H1 (cell line): ENCODE measurements around the gene NOP9. TPM values are rescaled to one million over a fixed set of nuclear protein-coding genes. Genes with fewer than 3 reads are reported as not detected.

Source experiments
- CTCF ChIA-PET: fragments of 300-600 bp; sonication (Branson Sonifier 250); formaldehyde crosslinking; loops from one replicate; lab custom pipeline; 2021; ENCODE audit not compliant: partially characterized antibody; lab: Charles Lee
- POLR2A ChIA-PET: fragments of 300-600 bp; sonication (Branson Sonifier 250); formaldehyde crosslinking; loops from one replicate; lab custom pipeline; 2021; ENCODE audit warnings: inconsistent platforms; ENCODE audit not compliant: partially characterized antibody; lab: Charles Lee
- DNase-seq, 2 experiments: peaks; one replicate each; pipeline versions ENCODE4 v3.0.0 to v3.0.0-alpha.2; 2010 to 2022; ENCODE audit warnings: low spot score in 2 of 2, low read depth in 1 of 2, mixed read lengths in 1 of 2
- FAIRE-seq: peaks from 2 replicates; lab custom pipeline; 2011; peaks lifted over from hg19 to GRCh38; lab: Jason Lieb, UNC
- H2AFZ ChIP-seq: 2 replicates; pipeline ENCODE4 v1.8.1; 2012; ENCODE audit warnings: low read length, inconsistent platforms
- H2AK5ac ChIP-seq: 2 replicates; pipeline ENCODE4 v1.6.1; 2013; ENCODE audit warnings: low read depth, low read length
- H2BK120ac ChIP-seq: replicated peaks from 2 replicates; pipeline ENCODE3; 2013; ENCODE audit warnings: low read depth, low read length, inconsistent platforms
- H2BK12ac ChIP-seq: 2 replicates; pipeline ENCODE4 v1.6.1; 2013; ENCODE audit warnings: low read depth, low read length
- H2BK15ac ChIP-seq: 2 replicates; pipeline ENCODE4 v1.6.1; 2013; ENCODE audit warnings: low read length
- H2BK20ac ChIP-seq: 2 replicates; pipeline ENCODE4 v1.6.1; 2013; ENCODE audit warnings: low read length
- H2BK5ac ChIP-seq: 2 replicates; pipeline ENCODE4 v1.6.1; 2013; ENCODE audit warnings: low read depth, low read length
- H3K14ac ChIP-seq: 2 replicates; pipeline ENCODE4 v1.6.1; 2013; ENCODE audit warnings: inconsistent platforms; ENCODE audit not compliant: insufficient read length
- H3K18ac ChIP-seq: 2 replicates; pipeline ENCODE4 v1.6.1; 2013; ENCODE audit warnings: low read length; ENCODE audit errors: extremely low read depth
- H3K23ac ChIP-seq: 2 replicates; pipeline ENCODE4 v1.6.1; 2013; ENCODE audit warnings: inconsistent platforms; ENCODE audit not compliant: insufficient read length
- H3K23me2 ChIP-seq: 2 replicates; pipeline ENCODE4 v1.6.1; 2013; ENCODE audit warnings: low read depth, low read length
- H3K27ac ChIP-seq: 2 replicates; pipeline ENCODE4 v1.6.1; 2011; ENCODE audit warnings: low read depth, low read length, inconsistent platforms
- H3K27me3 ChIP-seq, 4 experiments: replicated peaks in 1 of 4; 1 replicate in 1 of 4; 2 replicates in 3 of 4; pipeline versions ENCODE4 v1.6.1 to v1.8.1; 2011 to 2013; ENCODE audit warnings: low read length in 3 of 4, mild to moderate bottlenecking in 3 of 4, inconsistent platforms in 2 of 4, mixed read lengths in 2 of 4, moderate library complexity in 1 of 4; ENCODE audit not compliant: control insufficient read depth in 3 of 4, insufficient read depth in 3 of 4; ENCODE audit errors: extremely low read depth in 1 of 4
- H3K36me3 ChIP-seq, 4 experiments: 2 replicates each; pipeline versions ENCODE4 v1.6.1 to v1.8.1; 2011 to 2013; ENCODE audit warnings: mild to moderate bottlenecking in 4 of 4, low read length in 3 of 4, moderate library complexity in 2 of 4, control low read depth in 1 of 4, inconsistent platforms in 1 of 4; ENCODE audit not compliant: insufficient read depth in 4 of 4, control insufficient read depth in 2 of 4
- H3K4ac ChIP-seq: replicated peaks from 2 replicates; pipeline ENCODE3; 2013; ENCODE audit warnings: low read length, low read depth, mixed read lengths, inconsistent platforms; ENCODE audit not compliant: insufficient read length
- H3K4me1 ChIP-seq, 4 experiments: replicated peaks in 1 of 4; 1 replicate in 1 of 4; 2 replicates in 3 of 4; pipeline versions ENCODE4 v1.6.1 to v1.8.1; 2011 to 2013; ENCODE audit warnings: low read length in 3 of 4, inconsistent platforms in 2 of 4, mixed read lengths in 1 of 4; ENCODE audit not compliant: insufficient read depth in 4 of 4, control insufficient read depth in 3 of 4
- H3K4me2 ChIP-seq, 2 experiments: 2 replicates each; pipeline versions ENCODE4 v1.6.1 to v1.8.1; 2011 to 2013; ENCODE audit warnings: low read depth in 2 of 2, low read length in 2 of 2, control low read depth in 1 of 2, inconsistent platforms in 1 of 2, mild to moderate bottlenecking in 1 of 2; ENCODE audit not compliant: insufficient read depth in 1 of 2
- H3K4me3 ChIP-seq, 4 experiments: fragments of 200-600, 300-600 bp in 1 of 4; sonication (generic), shearing (Covaris generic), sonication (Bioruptor Twin) in 1 of 4; 2 replicates each; pipeline versions ENCODE4 v1.5.1 to v1.8.1; 2011 to 2016; ENCODE audit warnings: low read length in 4 of 4, low read depth in 3 of 4, control low read depth in 2 of 4, inconsistent platforms in 2 of 4, mild to moderate bottlenecking in 2 of 4, mixed read lengths in 1 of 4, moderate library complexity in 1 of 4; ENCODE audit not compliant: insufficient read depth in 2 of 4; ENCODE audit errors: extremely low read depth in 1 of 4
- H3K56ac ChIP-seq: replicated peaks from 2 replicates; pipeline ENCODE3; 2013; ENCODE audit warnings: low read depth, mild to moderate bottlenecking, mixed read lengths, low read length, inconsistent platforms; ENCODE audit not compliant: insufficient read length
- H3K79me1 ChIP-seq: 2 replicates; pipeline ENCODE4 v1.6.1; 2013; ENCODE audit warnings: low read depth, low read length, control low read depth
- H3K79me2 ChIP-seq, 2 experiments: 2 replicates each; pipeline versions ENCODE4 v1.6.1 to v1.8.1; 2012 to 2013; ENCODE audit warnings: low read length in 2 of 2, mild to moderate bottlenecking in 2 of 2, inconsistent platforms in 1 of 2; ENCODE audit not compliant: insufficient read depth in 2 of 2, control insufficient read depth in 1 of 2
- H3K9ac ChIP-seq, 4 experiments: replicated peaks in 1 of 4; 1 replicate in 1 of 4; 2 replicates in 3 of 4; pipeline versions ENCODE4 v1.6.1 to v1.8.1; 2011 to 2013; ENCODE audit warnings: low read depth in 3 of 4, low read length in 3 of 4, control low read depth in 2 of 4, mild to moderate bottlenecking in 2 of 4, moderate library complexity in 2 of 4, inconsistent platforms in 1 of 4; ENCODE audit errors: extremely low read depth in 1 of 4
- H3K9me3 ChIP-seq, 2 experiments: 2 replicates each; pipeline versions ENCODE4 v1.6.1 to v1.8.1; 2012 to 2013; ENCODE audit warnings: mild to moderate bottlenecking in 2 of 2, moderate library complexity in 2 of 2, control low read depth in 1 of 2, inconsistent platforms in 1 of 2, low read depth in 1 of 2, low read length in 1 of 2, mixed read lengths in 1 of 2; ENCODE audit not compliant: insufficient read depth in 2 of 2
- H4K20me1 ChIP-seq, 2 experiments: replicated peaks in 1 of 2; 2 replicates each; pipeline versions ENCODE3 to v1.8.1; 2011 to 2013; ENCODE audit warnings: inconsistent platforms in 2 of 2, low read length in 2 of 2, mild to moderate bottlenecking in 1 of 2; ENCODE audit not compliant: insufficient read depth in 2 of 2, control insufficient read depth in 1 of 2
- H4K5ac ChIP-seq: 2 replicates; pipeline ENCODE4 v1.6.1; 2013; ENCODE audit warnings: low read length, low read depth, mixed read lengths, inconsistent platforms; ENCODE audit not compliant: insufficient read length
- H4K8ac ChIP-seq: 2 replicates; pipeline ENCODE4 v1.8.0; 2013; ENCODE audit warnings: mild to moderate bottlenecking, moderate library complexity, low read length, inconsistent platforms; ENCODE audit not compliant: insufficient read depth; ENCODE audit errors: extremely low read depth
- H4K91ac ChIP-seq: replicated peaks from 2 replicates; pipeline ENCODE3; 2013; ENCODE audit warnings: low read length, mixed read lengths, inconsistent platforms; ENCODE audit not compliant: insufficient read length
- ATF2 ChIP-seq: IDR thresholded peaks from 2 replicates; pipeline ENCODE4 v1.6.1; 2012; ENCODE audit warnings: low read length, inconsistent platforms
- CBX5 ChIP-seq: fragments of 300-800, 300-1000 bp; sonication (generic); IDR thresholded peaks from 2 replicates; pipeline ENCODE4 v1.7.1; 2016; ENCODE audit warnings: antibody characterized with exemption, low read length, low read depth
- KDM4A ChIP-seq: IDR thresholded peaks from one replicate; pipeline ENCODE4 v1.7.1; 2012; ENCODE audit warnings: low read depth, mild to moderate bottlenecking, moderate library complexity, low read length, inconsistent platforms; ENCODE audit not compliant: severe bottlenecking
- KDM5A ChIP-seq: fragments of 200-600 bp; IDR thresholded peaks from 2 replicates; pipeline ENCODE4 v1.7.1; 2012; ENCODE audit warnings: mild to moderate bottlenecking, low read length, inconsistent platforms, mixed read lengths
- SP1 ChIP-seq: IDR thresholded peaks from 2 replicates; pipeline ENCODE4 v1.6.1; 2011; ENCODE audit warnings: low read depth, low read length
- TCF12 ChIP-seq: IDR thresholded peaks from 2 replicates; pipeline ENCODE4 v1.6.1; 2011; ENCODE audit warnings: low read depth, mild to moderate bottlenecking, low read length
- ZNF274 ChIP-seq: IDR thresholded peaks from 2 replicates; pipeline ENCODE4 v1.7.0; 2012; ENCODE audit warnings: low read length, borderline replicate concordance; ENCODE audit errors: extremely low read depth
- WGBS, 2 experiments: shearing (Covaris generic) in 1 of 2; methylation state at CpG; one replicate each; pipeline versions ENCODE4 v1.1.6 to v1.1.7; 2013 to 2015; ENCODE audit warnings: low lambda C conversion rate in 2 of 2, mixed read lengths in 2 of 2, inconsistent platforms in 1 of 2, low coverage in 1 of 2, missing lambda C conversion rate in 1 of 2; ENCODE audit not compliant: insufficient replicate concordance in 2 of 2, insufficient coverage in 1 of 2, insufficient read length in 1 of 2; ENCODE audit errors: extremely low coverage in 1 of 2, missing lambda C conversion rate in 1 of 2; 5-methylcytosine and 5-hydroxymethylcytosine counted together
- polyA plus RNA-seq, 7 experiments: library from polyadenylated mRNA; depleted of rRNA in 3 of 7; stranded (reverse) in 5 of 7; unstranded in 2 of 7; fragments of >200 nt in 5 of 7; fragments of 200-250 nt in 2 of 7; gene quantifications; 1 replicate in 5 of 7; 2 replicates in 1 of 7; 4 replicates in 1 of 7; pipeline versions ENCODE4 v1.2.1 to v1.2.3, GENCODE V29; 2011 to 2013; ENCODE audit warnings: missing spikeins in 2 of 7, mixed read lengths in 2 of 7
- total RNA-seq: library from RNA; stranded (reverse); fragmentation: NEBNext Ultra II Directional; extraction: Animal tissue kit (Norgen Biotek cat#: 25700); gene quantifications from 2 replicates; pipeline ENCODE4 v1.2.1, GENCODE V29; 2021
- TF ChIP-seq, protein P1 (sequence below): IDR thresholded peaks from 2 replicates; pipeline ENCODE4 v1.6.1; 2011; ENCODE audit warnings: low read depth, mild to moderate bottlenecking, low read length; ENCODE audit not compliant: insufficient read depth
- TF ChIP-seq, protein P2 (sequence below): IDR thresholded peaks from 2 replicates; pipeline ENCODE4 v1.6.1; 2012; ENCODE audit warnings: inconsistent platforms

The NOP9 gene
- total and polyA plus RNA-seq, 2 of the 8 experiments (the other 6 are each of a cell fraction or from before 2014, with no cell fraction given): 17.8 to 34.8 TPM

- Histone ChIP-seq H3K36me3 (no peaks in the 10 kb centered on the region), H2BK20ac (no peak overlapping the region), H4K91ac (no peak overlapping the region), H3K4me1 (peaks cover 0 to 5% (median 0%) of the 10 kb centered on the region in 4 experiments; a peak in 2 of 7 replicates), H3K27me3 (peaks cover 42 to 63% (median 61%) of the 10 kb centered on the region in 4 experiments), H3K9ac (no peak overlapping the region), H3K14ac (no peak overlapping the region), H3K4me2 (no peak overlapping the region; a peak in 1 of 4 replicates), H3K9me3 (no peaks in the 10 kb centered on the region), H3K23ac (no peak overlapping the region), H3K56ac (no peak overlapping the region), H3K27ac (no peak overlapping the region), H2BK120ac (no peak overlapping the region), H3K4me3 (no peak overlapping the region), H3K79me2 (no peaks in the 10 kb centered on the region), H3K18ac (no peak overlapping the region), H2AK5ac (no peak overlapping the region), H4K20me1 (no peaks in the 10 kb centered on the region), H4K8ac (no peak overlapping the region), H3K23me2 (peaks cover 8% of the 10 kb centered on the region; the same call in 1 of the 2 replicates), H4K5ac (no peak overlapping the region), H2AFZ (no peak overlapping the region), H3K79me1 (no peaks in the 10 kb centered on the region), H2BK12ac (no peak overlapping the region), H2BK15ac (no peak overlapping the region), H3K4ac (no peak overlapping the region), H2BK5ac (no peak overlapping the region)
- WGBS, 2 experiments: 73% methylated on average over 1 of the region's 1 CpG; no CpG with 5 or more reads in 1 of the 2 experiments
- ChIA-PET POLR2A (interaction anchor here (0.6 to 1.8 kb wide), 4 partner anchors 26 to 96 kb away, joined by 3 to 6 read pairs (median 4); partner anchors contain the start of genes CBLN3 and KHNYN), CTCF (interaction anchor here (0.6 to 27.8 kb wide), 9 partner anchors 11 to 469 kb away, joined by 3 to 664 read pairs (median 6); partner anchors contain the start of genes CBLN3, KHNYN and NFATC4)
- no peak for DNase-seq
- TF ChIP-seq KDM5A (no peak), CBX5 (no peak), ZNF274 (no peak), KDM4A (no peak), TCF12 (no peak), SP1 (no peak), ATF2 (no peak)
- TF ChIP-seq, protein P1, sequence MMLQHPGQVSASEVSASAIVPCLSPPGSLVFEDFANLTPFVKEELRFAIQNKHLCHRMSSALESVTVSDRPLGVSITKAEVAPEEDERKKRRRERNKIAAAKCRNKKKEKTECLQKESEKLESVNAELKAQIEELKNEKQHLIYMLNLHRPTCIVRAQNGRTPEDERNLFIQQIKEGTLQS: no peak
- TF ChIP-seq, protein P2, sequence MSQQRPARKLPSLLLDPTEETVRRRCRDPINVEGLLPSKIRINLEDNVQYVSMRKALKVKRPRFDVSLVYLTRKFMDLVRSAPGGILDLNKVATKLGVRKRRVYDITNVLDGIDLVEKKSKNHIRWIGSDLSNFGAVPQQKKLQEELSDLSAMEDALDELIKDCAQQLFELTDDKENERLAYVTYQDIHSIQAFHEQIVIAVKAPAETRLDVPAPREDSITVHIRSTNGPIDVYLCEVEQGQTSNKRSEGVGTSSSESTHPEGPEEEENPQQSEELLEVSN: no peak
- FAIRE-seq: no peak
Observed at GRCh38 chr14:24340606-24341005, 41.0 kb downstream of the NOP9 start.
